IPS-18a (cell line): Measurements from ENCODE around the gene NR1I3.

ENCODE experiments used
- H3K27ac ChIP-seq: one replicate; pipeline ENCODE4 v1.5.1; 2013; ENCODE audit warnings: low read length
- H3K27me3 ChIP-seq: one replicate; pipeline ENCODE4 v1.6.1; 2013; ENCODE audit warnings: mild to moderate bottlenecking, low read length; ENCODE audit not compliant: control insufficient read depth, insufficient read depth
- H3K36me3 ChIP-seq: one replicate; pipeline ENCODE4 v1.6.1; 2013; ENCODE audit warnings: low read depth, low read length; ENCODE audit not compliant: control insufficient read depth
- H3K4me1 ChIP-seq: one replicate; pipeline ENCODE4 v1.6.1; 2013; ENCODE audit warnings: low read depth, low read length; ENCODE audit not compliant: control insufficient read depth
- H3K4me3 ChIP-seq: one replicate; pipeline ENCODE4 v1.5.1; 2013; ENCODE audit warnings: low read length
- H3K9ac ChIP-seq: one replicate; pipeline ENCODE4 v1.6.1; 2013; ENCODE audit warnings: mild to moderate bottlenecking, low read length, moderate library complexity
- H3K9me3 ChIP-seq: one replicate; pipeline ENCODE4 v1.6.1; 2013; ENCODE audit warnings: low read depth, low read length; ENCODE audit not compliant: control insufficient read depth

NR1I3 gene

GRCh38 chr1:161244888-161245287, 6.9 kb upstream of the NR1I3 start:
- Histone ChIP-seq H3K27me3 (no peaks in the 10 kb centered on the region), H3K36me3 (no peaks in the 10 kb centered on the region), H3K9me3 (no peaks in the 10 kb centered on the region), H3K4me1 (no peaks in the 10 kb centered on the region), H3K4me3 (no peak overlapping the region), H3K9ac (no peak overlapping the region), H3K27ac (no peak overlapping the region)

GRCh38 chr1:161242313-161242712, 4.3 kb upstream of the NR1I3 start:
- H3K4me3 ChIP-seq: no peak overlapping the region
- H3K4me1 ChIP-seq: no peaks in the 10 kb centered on the region
- H3K9me3 ChIP-seq: no peaks in the 10 kb centered on the region
- H3K27ac ChIP-seq: no peak overlapping the region
- no peaks in the 10 kb centered on the region for H3K36me3 ChIP-seq
- no peak overlapping the region for H3K9ac ChIP-seq
- no peaks in the 10 kb centered on the region for H3K27me3 ChIP-seq

GRCh38 chr1:161241682-161242081, 3.7 kb upstream of the NR1I3 start:
- H3K27ac ChIP-seq: no peak overlapping the region
- H3K27me3 ChIP-seq: no peaks in the 10 kb centered on the region
- no peaks in the 10 kb centered on the region for H3K36me3 ChIP-seq
- no peak overlapping the region for H3K4me3 ChIP-seq
- no peak overlapping the region for H3K9ac ChIP-seq
- H3K9me3 ChIP-seq: no peaks in the 10 kb centered on the region
- no peaks in the 10 kb centered on the region for H3K4me1 ChIP-seq

GRCh38 chr1:161235957-161236775, 1.8 kb downstream of the NR1I3 start:
- Histone ChIP-seq H3K36me3 (no peaks in the 10 kb centered on the region), H3K9ac (no peak overlapping the region), H3K27me3 (no peaks in the 10 kb centered on the region), H3K4me3 (no peak overlapping the region), H3K4me1 (no peaks in the 10 kb centered on the region), H3K27ac (no peak overlapping the region), H3K9me3 (no peaks in the 10 kb centered on the region)

DNA sequence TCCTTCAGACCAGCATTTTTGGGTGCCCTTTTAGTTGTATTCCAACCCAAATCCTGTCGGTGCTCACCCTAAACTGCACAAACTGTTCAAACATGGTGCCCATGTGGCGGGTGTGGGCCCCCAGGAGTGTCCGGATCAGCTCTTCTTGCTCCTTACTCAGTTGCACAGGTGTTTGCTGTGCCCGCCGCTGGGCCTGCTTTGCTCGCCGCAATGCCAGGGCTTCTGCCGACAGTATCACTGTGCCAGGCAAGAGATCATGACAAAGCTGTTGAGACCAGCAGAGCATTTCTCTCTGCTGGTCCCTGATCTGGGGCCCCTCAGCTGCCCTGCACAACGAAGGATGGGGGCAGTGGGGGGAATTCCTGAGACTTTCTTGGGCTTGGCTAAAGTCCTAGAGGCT, 4.9 kb downstream of the NR1I3 start:
- no peak overlapping the region for H3K4me3 ChIP-seq
- H3K27ac ChIP-seq: no peak overlapping the region
- no peaks in the 10 kb centered on the region for H3K9me3 ChIP-seq
- no peak overlapping the region for H3K9ac ChIP-seq
- peaks cover 12% of the 10 kb centered on the region for H3K36me3 ChIP-seq
- no peaks in the 10 kb centered on the region for H3K4me1 ChIP-seq
- no peaks in the 10 kb centered on the region for H3K27me3 ChIP-seq

GRCh38 chr1:161230762-161231161, 7.2 kb downstream of the NR1I3 start:
- Histone ChIP-seq H3K27me3 (no peaks in the 10 kb centered on the region), H3K36me3 (peaks cover 13% of the 10 kb centered on the region), H3K9me3 (no peaks in the 10 kb centered on the region), H3K9ac (no peak overlapping the region), H3K4me3 (no peak overlapping the region), H3K4me1 (peaks cover 8% of the 10 kb centered on the region), H3K27ac (no peak overlapping the region)

- H3K4me3 ChIP-seq: no peak overlapping the region
- H3K27ac ChIP-seq: no peak overlapping the region
- peaks cover 8% of the 10 kb centered on the region for H3K4me1 ChIP-seq
- H3K27me3 ChIP-seq: no peaks in the 10 kb centered on the region
- H3K36me3 ChIP-seq: peaks cover 13% of the 10 kb centered on the region
- H3K9me3 ChIP-seq: no peaks in the 10 kb centered on the region
- H3K9ac ChIP-seq: no peak overlapping the region
Observed at GRCh38 chr1:161229896-161230295, 8.1 kb downstream of the NR1I3 start.

- H3K36me3 ChIP-seq: peaks cover 13% of the 10 kb centered on the region
- H3K9me3 ChIP-seq: no peaks in the 10 kb centered on the region
- H3K4me3 ChIP-seq: no peak overlapping the region
- no peaks in the 10 kb centered on the region for H3K27me3 ChIP-seq
- no peak overlapping the region for H3K27ac ChIP-seq
- H3K4me1 ChIP-seq: peaks cover 8% of the 10 kb centered on the region
- no peak overlapping the region for H3K9ac ChIP-seq
Observed at GRCh38 chr1:161228032-161228431, 10.0 kb downstream of the NR1I3 start.

GRCh38 chr1:161227196-161227871, 10.7 kb downstream of the NR1I3 start:
- peak overlapping the region; percentile 75 for H3K4me3 ChIP-seq
- H3K9me3 ChIP-seq: no peaks in the 10 kb centered on the region
- no peak overlapping the region for H3K9ac ChIP-seq
- peaks cover 8% of the 10 kb centered on the region for H3K4me1 ChIP-seq
- no peaks in the 10 kb centered on the region for H3K27me3 ChIP-seq
- no peak overlapping the region for H3K27ac ChIP-seq
- H3K36me3 ChIP-seq: peaks cover 13% of the 10 kb centered on the region

- Histone ChIP-seq H3K27me3 (no peaks in the 10 kb centered on the region), H3K27ac (no peak overlapping the region), H3K4me3 (peak overlapping the region; percentile 75), H3K9ac (peak overlapping the region; percentile 47), H3K36me3 (peaks cover 13% of the 10 kb centered on the region), H3K4me1 (peaks cover 8% of the 10 kb centered on the region), H3K9me3 (no peaks in the 10 kb centered on the region)
Observed at GRCh38 chr1:161226759-161227158, 11.2 kb downstream of the NR1I3 start.

DNA sequence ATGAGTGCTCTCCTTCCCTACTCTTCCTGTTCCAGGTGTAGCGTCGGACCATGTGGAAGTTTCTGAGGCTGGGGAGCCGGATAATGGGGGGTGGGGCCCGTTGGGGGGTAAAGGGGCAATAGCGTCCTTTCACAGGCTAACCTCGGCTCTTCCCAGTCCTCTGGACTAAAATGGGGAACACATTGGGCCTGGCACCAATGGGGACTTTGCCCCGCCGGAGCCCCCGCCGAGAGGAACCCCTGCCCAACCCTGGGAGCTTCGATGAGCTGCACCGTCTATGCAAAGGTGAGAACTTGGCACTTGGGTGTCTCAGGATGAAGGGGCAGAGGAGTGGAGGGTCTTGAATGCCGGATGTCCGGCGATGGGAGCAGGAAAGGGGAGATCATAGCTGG, 11.7 kb downstream of the NR1I3 start:
- H3K4me3 ChIP-seq: peak overlapping the region; percentile 75
- peak overlapping the region; percentile 47 for H3K9ac ChIP-seq
- H3K4me1 ChIP-seq: peaks cover 8% of the 10 kb centered on the region
- H3K27me3 ChIP-seq: no peaks in the 10 kb centered on the region
- H3K9me3 ChIP-seq: no peaks in the 10 kb centered on the region
- H3K27ac ChIP-seq: no peak overlapping the region
- peaks cover 13% of the 10 kb centered on the region for H3K36me3 ChIP-seq
